CD4-positive, alpha-beta T cell treated with Interleukin-6 at 100 ng/mL for 8 hours (primary cell): ENCODE data around the gene KLF8.

ENCODE experiments used
- DNase-seq: peaks from one replicate; pipeline ENCODE4 v3.0.0-alpha.2; 2020; ENCODE audit warnings: mixed read lengths, low spot score

The KLF8 gene

DNA sequence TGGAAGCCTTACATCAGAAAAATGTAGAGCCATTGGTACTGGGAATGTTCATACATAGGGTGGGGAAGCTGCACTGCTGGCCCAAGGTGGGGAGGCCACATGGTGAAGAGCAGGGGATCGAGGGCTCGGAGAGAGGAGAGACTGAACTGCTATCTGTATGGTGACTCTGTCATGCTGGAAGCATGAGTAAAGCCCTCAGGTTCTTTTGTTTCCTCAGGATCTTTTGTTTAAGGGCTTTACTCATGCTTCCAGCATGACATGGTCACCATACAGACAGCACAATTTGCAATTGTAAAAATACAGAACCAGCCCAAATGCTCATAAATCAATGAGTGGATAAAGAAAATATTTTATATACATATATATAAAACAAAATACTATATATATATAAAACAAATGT is 78.4 kb downstream of the KLF8 start:
- DNase-seq: no peak

DNA sequence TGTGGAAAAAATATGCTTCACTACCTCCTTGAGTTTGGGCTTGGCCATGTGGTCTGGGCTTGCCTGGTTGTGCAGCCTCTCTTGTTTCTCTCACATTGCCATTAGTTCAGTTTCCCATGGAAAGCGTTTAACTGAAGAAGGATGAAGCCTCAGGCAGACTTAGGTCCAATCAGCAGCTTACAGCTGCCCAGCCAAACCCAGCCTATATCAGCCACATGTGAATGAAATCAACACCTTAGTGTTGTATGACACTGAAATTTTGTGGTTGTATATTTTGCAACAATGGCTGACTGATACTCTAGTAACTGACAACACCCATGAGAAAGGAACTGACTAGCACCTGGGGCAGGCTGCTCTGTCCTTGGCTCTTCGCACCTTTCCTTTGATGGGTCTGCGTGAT is 81.2 kb downstream of the KLF8 start:
- DNase-seq: no peak

DNA sequence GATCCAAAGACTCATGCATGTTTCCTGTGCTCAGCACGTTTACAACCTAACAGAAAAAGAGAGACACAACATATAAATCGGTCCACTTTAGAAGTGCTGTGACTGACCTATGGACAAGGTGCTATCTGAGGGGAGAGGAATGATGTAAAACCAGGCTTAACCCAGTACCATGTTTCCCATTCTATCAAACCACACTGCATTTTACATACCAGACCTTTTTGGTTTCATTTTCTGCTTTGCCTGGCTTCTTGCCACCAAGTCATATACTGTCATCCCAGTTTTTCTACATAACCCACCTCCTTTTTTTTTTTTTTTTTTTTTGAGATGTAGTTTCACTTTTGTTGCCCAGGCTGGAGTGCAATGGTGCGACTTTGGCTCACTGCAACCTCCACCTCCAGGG is 82.2 kb downstream of the KLF8 start:
- peak; percentile 15 for DNase-seq

DNA sequence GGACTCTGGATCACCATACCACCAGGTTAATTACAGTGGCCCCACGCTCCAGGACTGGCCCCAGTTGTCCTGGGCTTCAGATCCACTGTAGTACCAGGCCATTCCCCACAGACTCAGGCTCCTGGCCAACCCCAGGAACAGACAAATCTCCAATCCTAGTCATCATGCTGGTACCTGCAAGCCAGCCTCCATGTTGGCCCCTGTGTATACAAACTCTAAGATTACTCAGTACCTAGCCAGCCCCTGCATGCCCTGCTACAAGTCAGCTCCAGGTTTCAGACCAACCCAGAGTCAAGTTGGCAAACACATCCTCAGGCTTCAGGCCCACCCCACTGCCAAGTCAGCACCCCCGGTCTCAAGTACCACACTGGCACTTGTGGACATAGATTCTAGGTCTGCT is 85.9 kb downstream of the KLF8 start:
- no peak for DNase-seq

DNA sequence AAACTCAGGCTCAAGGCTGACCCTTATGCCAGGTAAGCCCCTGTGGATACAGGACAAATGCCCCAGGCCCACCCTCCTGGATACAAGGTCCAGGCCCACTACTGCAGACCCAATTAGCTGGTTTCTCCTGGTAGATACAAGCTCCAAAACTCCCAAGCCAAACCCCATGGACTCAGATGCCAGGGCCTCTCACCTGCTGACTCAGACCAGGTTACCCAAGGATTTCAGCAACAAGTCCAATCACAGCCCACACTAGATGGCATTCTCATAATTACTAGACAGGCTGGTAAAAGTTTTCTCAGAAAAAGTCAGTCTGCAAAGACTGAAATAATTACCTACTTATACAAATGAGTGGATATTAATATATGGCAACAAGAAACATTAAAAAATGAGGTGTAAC is 87.0 kb downstream of the KLF8 start:
- no peak for DNase-seq
